D721Med (cell line): ENCODE results near the gene USP49.

ENCODE experiments used
- DNase-seq: peaks from one replicate; pipeline ENCODE4 v3.0.0; 2011; ENCODE audit warnings: low spot score; ENCODE audit not compliant: insufficient read length
- FAIRE-seq: peaks from 2 replicates; lab custom pipeline; 2011; peaks lifted over from hg19 to GRCh38; lab: Jason Lieb, UNC
- TF ChIP-seq, protein P1 (sequence below): IDR thresholded peaks from 2 replicates; pipeline ENCODE4 v1.5.1; 2012; ENCODE audit warnings: mild to moderate bottlenecking, control low read depth; ENCODE audit not compliant: insufficient read depth; ENCODE audit errors: missing control alignments

USP49 gene

DNA sequence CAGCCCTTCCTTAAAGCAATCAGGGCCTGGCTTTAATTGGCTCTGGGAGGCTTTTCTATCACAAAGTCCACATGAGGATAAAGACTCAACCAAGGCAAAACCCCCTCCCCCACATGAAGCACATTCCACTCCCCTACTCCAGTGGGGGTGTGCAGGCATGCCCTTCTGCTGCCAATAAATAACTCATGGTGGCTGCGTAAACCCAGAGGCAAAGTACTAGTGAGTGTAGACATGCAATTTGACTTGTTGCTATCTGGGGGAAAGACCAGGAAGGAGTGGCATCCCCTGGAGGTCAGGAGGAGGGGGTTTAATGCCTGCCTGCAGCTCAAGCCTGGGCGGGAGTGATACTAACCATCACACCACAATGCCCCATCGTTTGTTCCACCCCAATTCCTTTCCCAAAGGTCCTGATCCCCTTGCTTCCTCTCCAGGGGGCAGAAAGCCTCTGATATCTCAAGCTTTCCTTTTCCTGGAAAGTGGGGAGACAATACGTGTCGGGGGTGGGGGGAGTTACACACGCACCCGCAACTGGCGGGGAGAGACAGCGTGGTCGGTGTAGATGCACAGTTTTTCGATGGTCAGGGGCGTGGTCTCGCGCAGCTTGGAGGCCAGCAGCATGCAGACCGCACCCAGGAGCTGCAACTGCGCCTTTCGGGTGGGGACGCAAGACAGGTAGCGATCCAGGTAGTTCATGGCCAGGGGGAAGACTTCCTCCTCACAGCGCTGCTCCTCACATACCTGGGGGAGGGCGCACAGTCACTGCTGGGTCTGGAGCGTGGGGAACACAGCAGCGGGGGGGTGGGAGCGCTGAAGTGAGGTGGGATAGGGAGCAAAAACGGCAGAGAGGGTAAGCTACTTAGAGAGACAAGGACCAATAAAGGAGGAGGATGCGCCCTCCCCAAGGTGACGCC lies 44.9 kb upstream of the USP49 start:
- DNase-seq (no peak), FAIRE-seq (no peak)
- TF ChIP-seq, protein P1, sequence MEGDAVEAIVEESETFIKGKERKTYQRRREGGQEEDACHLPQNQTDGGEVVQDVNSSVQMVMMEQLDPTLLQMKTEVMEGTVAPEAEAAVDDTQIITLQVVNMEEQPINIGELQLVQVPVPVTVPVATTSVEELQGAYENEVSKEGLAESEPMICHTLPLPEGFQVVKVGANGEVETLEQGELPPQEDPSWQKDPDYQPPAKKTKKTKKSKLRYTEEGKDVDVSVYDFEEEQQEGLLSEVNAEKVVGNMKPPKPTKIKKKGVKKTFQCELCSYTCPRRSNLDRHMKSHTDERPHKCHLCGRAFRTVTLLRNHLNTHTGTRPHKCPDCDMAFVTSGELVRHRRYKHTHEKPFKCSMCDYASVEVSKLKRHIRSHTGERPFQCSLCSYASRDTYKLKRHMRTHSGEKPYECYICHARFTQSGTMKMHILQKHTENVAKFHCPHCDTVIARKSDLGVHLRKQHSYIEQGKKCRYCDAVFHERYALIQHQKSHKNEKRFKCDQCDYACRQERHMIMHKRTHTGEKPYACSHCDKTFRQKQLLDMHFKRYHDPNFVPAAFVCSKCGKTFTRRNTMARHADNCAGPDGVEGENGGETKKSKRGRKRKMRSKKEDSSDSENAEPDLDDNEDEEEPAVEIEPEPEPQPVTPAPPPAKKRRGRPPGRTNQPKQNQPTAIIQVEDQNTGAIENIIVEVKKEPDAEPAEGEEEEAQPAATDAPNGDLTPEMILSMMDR: no peak

DNA sequence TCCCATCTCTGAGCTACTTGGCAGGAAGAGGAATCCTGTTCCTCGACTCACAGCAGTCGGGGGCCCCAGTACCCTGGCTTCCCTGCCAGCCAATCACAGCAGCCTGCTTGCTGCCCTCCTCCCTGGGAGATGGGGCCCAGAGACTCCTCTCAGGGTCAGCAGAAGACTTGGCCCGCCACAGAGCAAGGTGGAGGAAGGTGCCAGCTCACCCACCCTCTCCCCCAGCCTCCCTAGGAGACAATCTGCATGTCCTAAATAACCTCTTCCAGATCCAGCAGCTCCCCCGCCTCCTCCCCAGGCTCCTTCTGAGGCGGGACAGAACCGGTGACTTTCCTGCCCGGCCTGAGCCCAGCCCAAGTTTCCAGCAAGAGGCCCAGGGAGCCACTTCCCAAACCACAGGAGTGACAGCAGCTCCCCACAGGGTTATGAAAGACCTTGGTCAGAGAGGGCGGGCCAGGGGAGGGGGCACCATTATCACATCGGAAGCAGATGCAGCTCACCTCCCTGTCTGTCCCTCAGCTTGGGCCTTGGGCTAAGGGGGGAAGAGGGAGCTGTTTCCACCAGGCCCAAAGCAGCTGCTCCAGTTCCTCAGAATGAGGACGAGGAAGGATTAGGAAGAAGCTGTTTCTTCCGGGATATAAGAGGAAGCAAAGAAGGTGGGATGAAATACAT lies 44.1 kb upstream of the USP49 start:
- no peak for DNase-seq
- no peak for FAIRE-seq
- TF ChIP-seq, protein P1: no peak

DNA sequence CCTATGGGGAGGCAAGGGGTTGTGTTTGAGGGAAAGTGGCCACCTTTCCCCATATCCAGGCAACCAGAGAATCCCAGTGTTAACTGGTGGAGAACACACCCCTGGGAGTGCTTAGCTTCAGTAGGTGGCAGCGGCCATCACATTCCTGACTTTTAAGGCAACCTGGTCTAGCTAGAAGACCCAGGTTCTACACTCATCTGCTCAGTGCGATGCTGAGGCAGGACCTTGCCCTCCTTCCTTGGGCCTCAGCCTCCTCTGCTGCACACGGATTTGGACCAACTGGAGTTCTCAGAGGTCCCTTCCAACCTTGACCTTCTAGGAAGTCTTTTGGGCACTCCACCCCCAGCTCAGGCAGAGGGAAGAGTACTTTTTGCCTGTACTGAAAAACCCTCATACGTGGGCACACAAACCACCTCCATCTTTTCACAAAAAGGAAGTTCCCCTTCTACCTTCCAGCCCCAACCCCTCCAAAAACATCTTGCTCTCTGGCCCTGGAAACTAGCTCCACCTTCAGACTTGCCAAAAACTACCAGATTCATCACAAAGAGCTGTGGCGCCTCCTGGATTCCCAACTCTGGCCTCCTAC lies 43.5 kb upstream of the USP49 start:
- TF ChIP-seq, protein P1: no peak
- FAIRE-seq: no peak
- DNase-seq: no peak

DNA sequence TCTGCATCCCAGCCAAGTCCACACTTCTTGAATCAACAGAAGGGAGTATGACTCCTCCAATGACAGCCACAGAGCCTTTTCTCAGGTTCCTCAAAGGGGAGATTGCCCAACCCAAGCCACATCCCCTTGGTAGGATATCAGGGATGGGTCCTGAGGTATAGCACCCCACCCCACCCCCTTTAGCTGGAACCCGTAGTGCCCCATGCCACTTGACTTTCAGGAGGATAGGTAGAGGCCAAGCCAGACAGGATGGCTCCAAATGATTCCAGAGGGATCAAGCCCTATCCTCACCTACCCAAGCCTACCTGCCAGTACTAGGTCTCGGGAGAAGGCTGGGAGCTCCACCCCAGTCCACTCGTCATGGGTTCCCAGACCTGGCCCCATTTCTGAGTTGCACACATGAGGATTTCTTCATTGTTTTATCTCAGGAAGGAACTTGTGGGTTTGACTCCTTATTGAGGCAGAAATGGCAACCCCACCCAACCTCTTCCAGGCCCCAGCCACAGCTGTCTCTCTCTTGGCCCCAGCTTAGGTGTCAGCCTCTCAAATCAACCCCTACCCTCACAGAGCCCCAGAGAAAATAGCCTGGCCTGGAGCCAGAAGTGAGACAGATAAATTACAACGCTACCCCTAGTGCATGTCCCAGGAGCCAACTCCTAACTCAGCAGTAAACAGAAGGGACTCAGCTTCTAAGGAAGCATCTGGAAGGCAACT lies 42.8 kb upstream of the USP49 start:
- FAIRE-seq (no peak), DNase-seq (no peak)
- TF ChIP-seq, protein P1: no peak

DNA sequence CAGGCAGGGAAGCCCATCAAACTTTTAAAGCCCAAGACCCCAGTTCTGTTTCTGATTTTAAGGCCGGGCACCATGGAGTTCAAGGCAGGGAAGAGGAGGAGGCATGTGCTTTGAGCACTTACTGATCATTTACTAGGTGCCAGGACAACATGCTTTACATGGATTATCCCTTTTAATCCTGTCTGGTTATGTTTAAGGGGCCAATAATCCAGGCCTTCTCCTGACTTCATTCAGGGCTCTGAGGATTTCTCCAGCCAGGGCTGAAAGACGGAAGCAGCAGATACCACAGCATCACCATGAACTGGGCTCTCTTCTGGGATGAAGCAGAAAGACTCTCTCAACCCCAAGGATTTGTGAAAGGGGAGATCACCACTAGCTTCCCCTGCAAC lies 42.3 kb upstream of the USP49 start:
- FAIRE-seq (peak; percentile 32), DNase-seq (peak; percentile 59)
- TF ChIP-seq, protein P1: no peak

DNA sequence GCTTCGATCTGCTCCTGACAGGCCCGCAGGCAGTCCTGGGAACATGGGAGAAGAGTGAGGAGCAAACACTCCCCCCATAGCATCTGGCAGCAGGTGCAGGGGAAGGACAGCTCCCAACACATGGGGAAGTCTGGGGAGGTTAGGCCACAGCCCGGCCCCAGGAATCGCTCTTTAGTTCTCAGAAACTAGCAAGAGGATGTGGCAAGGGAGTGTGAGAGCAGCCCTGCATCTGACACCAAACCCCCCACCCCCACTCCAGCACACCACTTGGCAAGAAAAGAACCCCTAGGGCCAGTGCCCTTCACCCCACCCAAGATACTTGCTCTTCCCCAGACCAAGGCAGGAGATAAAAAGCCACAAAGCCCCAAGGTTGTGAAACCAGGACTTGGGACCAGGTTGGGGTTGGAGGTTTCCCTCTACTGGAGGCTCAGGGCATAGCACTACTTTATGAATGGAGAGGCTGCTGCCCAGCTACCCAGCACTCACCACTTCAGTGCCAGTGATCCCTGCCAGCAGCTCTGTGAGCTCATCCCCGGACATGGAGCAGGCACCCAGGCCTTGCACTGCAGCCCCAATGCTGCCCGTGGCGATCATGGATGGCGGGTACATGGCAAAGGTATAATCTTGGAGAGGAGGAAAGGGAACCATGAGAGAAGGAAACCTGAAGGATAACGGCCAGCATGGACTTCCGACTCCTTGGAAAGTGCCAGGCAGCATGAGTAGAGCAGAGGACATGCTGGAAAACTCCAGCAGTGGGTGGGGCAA lies 41.1 kb upstream of the USP49 start:
- TF ChIP-seq, protein P1: peak; percentile 61
- peak; percentile 87 for DNase-seq
- no peak for FAIRE-seq
